IMR-90 (cell line): ENCODE measurements around the gene SH3BGRL3. TPM values are rescaled to one million over a fixed set of nuclear protein-coding genes. Genes with fewer than 3 reads are reported as not detected.

Experiments used
- ATAC-seq: fragments of 200-7000 bp; cut with Tn5 transposase; 2 replicates; pipeline ENCODE4 v1.9.1; 2020; ENCODE audit warnings: low read depth, mild to moderate bottlenecking, moderate library complexity
- BruUV-seq: library from RNA; stranded (reverse); fragments of 400-500 nt; replicated peaks from 2 replicates; lab custom pipeline; 2021; lab: Mats Ljungman, UMichigan
- CTCF ChIA-PET: fragments of 300-600 bp; formaldehyde crosslinking; extraction: SDS; loops from one replicate; lab custom pipeline; 2021; ENCODE audit warnings: antibody characterized with exemption; lab: Yijun Ruan, JAX
- POLR2A ChIA-PET: fragments of 300-600 bp; sonication (Branson Sonifier 250); formaldehyde crosslinking; loops from one replicate; lab custom pipeline; 2022; ENCODE audit warnings: antibody characterized with exemption; ENCODE audit not compliant: unreplicated experiment; lab: Charles Lee
- DNase-seq: peaks from one replicate; pipeline ENCODE4 v3.0.0; 2013
- H2AFZ ChIP-seq: replicated peaks from 2 replicates; pipeline ENCODE3; 2013; ENCODE audit warnings: low read length, mild to moderate bottlenecking; ENCODE audit not compliant: poor library complexity
- H2AK5ac ChIP-seq: 2 replicates; pipeline ENCODE4 v1.6.1; 2013; ENCODE audit warnings: low read depth, low read length, inconsistent platforms
- H2AK9ac ChIP-seq: replicated peaks from 2 replicates; pipeline ENCODE3; 2013; ENCODE audit warnings: mild to moderate bottlenecking, low read depth, low read length, moderate library complexity; ENCODE audit not compliant: poor library complexity
- H2BK120ac ChIP-seq: 2 replicates; pipeline ENCODE4 v1.6.1; 2013; ENCODE audit warnings: low read depth, low read length, inconsistent platforms
- H2BK15ac ChIP-seq: 3 replicates; pipeline ENCODE4 v1.6.1; 2013; ENCODE audit warnings: low read depth, low read length, inconsistent platforms
- H2BK20ac ChIP-seq: 2 replicates; pipeline ENCODE4 v1.6.1; 2013; ENCODE audit warnings: low read depth, mild to moderate bottlenecking, inconsistent platforms, low read length, moderate library complexity
- H2BK5ac ChIP-seq: 2 replicates; pipeline ENCODE4 v1.6.1; 2013; ENCODE audit warnings: mild to moderate bottlenecking, low read depth, low read length, inconsistent platforms; ENCODE audit not compliant: poor library complexity, severe bottlenecking
- H3K14ac ChIP-seq: replicated peaks from 2 replicates; pipeline ENCODE4 v1.6.1; 2013; ENCODE audit warnings: low read depth, low read length, inconsistent platforms
- H3K18ac ChIP-seq: 2 replicates; pipeline ENCODE4 v1.6.1; 2013; ENCODE audit warnings: low read depth, low read length, control low read depth
- H3K23ac ChIP-seq: 2 replicates; pipeline ENCODE4 v1.6.1; 2013; ENCODE audit warnings: low read depth, low read length, inconsistent platforms
- H3K27ac ChIP-seq: 2 replicates; pipeline ENCODE4 v1.5.1; 2013; ENCODE audit warnings: mild to moderate bottlenecking, control low read depth, low read length; ENCODE audit not compliant: insufficient read depth
- H3K27me3 ChIP-seq: 2 replicates; pipeline ENCODE4 v1.6.1; 2013; ENCODE audit warnings: low read length; ENCODE audit not compliant: control insufficient read depth, insufficient read depth
- H3K36me3 ChIP-seq: 2 replicates; pipeline ENCODE4 v1.6.1; 2013; ENCODE audit warnings: low read length, mixed read lengths; ENCODE audit not compliant: control insufficient read depth, insufficient read depth
- H3K4ac ChIP-seq: 2 replicates; pipeline ENCODE4 v1.6.1; 2013; ENCODE audit warnings: low read depth, low read length, inconsistent platforms
- H3K4me1 ChIP-seq: 2 replicates; pipeline ENCODE4 v1.6.1; 2013; ENCODE audit warnings: low read length, mixed read lengths; ENCODE audit not compliant: control insufficient read depth, insufficient read depth
- H3K4me2 ChIP-seq: 2 replicates; pipeline ENCODE4 v1.6.1; 2013; ENCODE audit warnings: low read depth, mild to moderate bottlenecking, control low read depth, low read length, moderate library complexity
- H3K4me3 ChIP-seq: 2 replicates; pipeline ENCODE4 v1.5.1; 2013; ENCODE audit warnings: low read depth, mild to moderate bottlenecking, control low read depth, low read length, moderate library complexity; ENCODE audit not compliant: insufficient read depth
- H3K56ac ChIP-seq: 2 replicates; pipeline ENCODE4 v1.6.1; 2013; ENCODE audit warnings: low read length, inconsistent platforms; ENCODE audit not compliant: insufficient read depth; ENCODE audit errors: extremely low read depth
- H3K79me1 ChIP-seq, 2 experiments: 2 replicates each; pipeline ENCODE4 v1.6.1; 2013; ENCODE audit warnings: low read length in 2 of 2, inconsistent platforms in 1 of 2, low read depth in 1 of 2
- H3K9ac ChIP-seq: 2 replicates; pipeline ENCODE4 v1.6.1; 2013; ENCODE audit warnings: low read depth, low read length, control low read depth
- H3K9me1 ChIP-seq: 2 replicates; pipeline ENCODE4 v1.6.1; 2013; ENCODE audit warnings: low read length, inconsistent platforms; ENCODE audit not compliant: insufficient read depth
- H3K9me3 ChIP-seq: 2 replicates; pipeline ENCODE4 v1.6.1; 2013; ENCODE audit warnings: low read length; ENCODE audit not compliant: control insufficient read depth, insufficient read depth
- H4K20me1 ChIP-seq: 2 replicates; pipeline ENCODE4 v1.6.1; 2013; ENCODE audit warnings: low read length, inconsistent platforms; ENCODE audit not compliant: insufficient read depth
- H4K5ac ChIP-seq: 2 replicates; pipeline ENCODE4 v1.6.1; 2013; ENCODE audit warnings: mild to moderate bottlenecking, low read depth, low read length, control low read depth
- H4K8ac ChIP-seq, 2 experiments: 2 replicates each; pipeline ENCODE4 v1.6.1; 2013; ENCODE audit warnings: low read depth in 2 of 2, low read length in 2 of 2, control low read depth in 1 of 2, inconsistent platforms in 1 of 2
- H4K91ac ChIP-seq: 2 replicates; pipeline ENCODE4 v1.6.1; 2013; ENCODE audit warnings: low read depth, low read length, inconsistent platforms; ENCODE audit not compliant: insufficient read depth
- BHLHE40 ChIP-seq: fragments of 150-350 bp; IDR thresholded peaks from 2 replicates; pipeline ENCODE4 v1.6.1; 2016; ENCODE audit warnings: mild to moderate bottlenecking, low read depth, low read length
- CEBPB ChIP-seq: IDR thresholded peaks from 2 replicates; pipeline ENCODE4 v1.6.1; 2012; ENCODE audit warnings: low read depth, low read length, improper control_type of control experiment
- CHD1 ChIP-seq: IDR thresholded peaks from 2 replicates; pipeline ENCODE4 v1.6.1; 2012; ENCODE audit warnings: low read depth, low read length, improper control_type of control experiment
- ELK1 ChIP-seq: fragments of 150-350 bp; IDR thresholded peaks from 2 replicates; pipeline ENCODE4 v1.6.1; 2016; ENCODE audit warnings: low read depth, mild to moderate bottlenecking, low read length, moderate library complexity, borderline replicate concordance
- FOS ChIP-seq: fragments of 150-350 bp; IDR thresholded peaks from 2 replicates; pipeline ENCODE4 v1.6.1; 2016; ENCODE audit warnings: low read depth, low read length
- MAFK ChIP-seq: IDR thresholded peaks from 2 replicates; pipeline ENCODE4 v1.6.1; 2012; ENCODE audit warnings: low read depth, low read length, improper control_type of control experiment
- MAZ ChIP-seq: IDR thresholded peaks from 2 replicates; pipeline ENCODE4 v1.6.1; 2012; ENCODE audit warnings: low read depth, mild to moderate bottlenecking, low read length, improper control_type of control experiment, moderate library complexity, borderline replicate concordance
- MXI1 ChIP-seq: IDR thresholded peaks from 2 replicates; pipeline ENCODE4 v1.6.1; 2012; ENCODE audit warnings: low read depth, mild to moderate bottlenecking, low read length, moderate library complexity, borderline replicate concordance
- NFE2L2 ChIP-seq: fragments of 150-350 bp; IDR thresholded peaks from 2 replicates; pipeline ENCODE4 v1.6.1; 2016; ENCODE audit warnings: low read depth, mild to moderate bottlenecking, low read length
- POLR2A ChIP-seq: IDR thresholded peaks from 2 replicates; pipeline ENCODE4 v1.6.1; 2012; ENCODE audit warnings: mild to moderate bottlenecking, low read depth, low read length
- RAD21 ChIP-seq: IDR thresholded peaks from 2 replicates; pipeline ENCODE4 v1.6.1; 2012; ENCODE audit warnings: low read length, improper control_type of control experiment
- RCOR1 ChIP-seq: IDR thresholded peaks from 2 replicates; pipeline ENCODE4 v1.6.1; 2012; ENCODE audit warnings: mild to moderate bottlenecking, low read length, improper control_type of control experiment; ENCODE audit not compliant: insufficient replicate concordance
- RFX5 ChIP-seq: IDR thresholded peaks from 2 replicates; pipeline ENCODE4 v1.8.0; 2012; ENCODE audit warnings: low read depth, mild to moderate bottlenecking, low read length, moderate library complexity
- SMC3 ChIP-seq: fragments of 150-350 bp; IDR thresholded peaks from 2 replicates; pipeline ENCODE4 v1.6.1; 2016; ENCODE audit warnings: low read depth, mild to moderate bottlenecking, antibody characterized with exemption, low read length, moderate library complexity
- USF2 ChIP-seq: fragments of 150-350 bp; IDR thresholded peaks from 2 replicates; pipeline ENCODE4 v1.6.1; 2017; ENCODE audit warnings: mild to moderate bottlenecking, antibody characterized with exemption, low read length, low read depth
- WGBS, 2 experiments: methylation state at CpG; one replicate each; pipeline versions ENCODE4 v1.1.5 to v1.1.7; 2013; ENCODE audit warnings: missing lambda C conversion rate in 2 of 2; ENCODE audit not compliant: insufficient read length in 1 of 2; ENCODE audit errors: extremely low coverage in 2 of 2; 5-methylcytosine and 5-hydroxymethylcytosine counted together
- dilution Hi-C: fragments of 300-500 bp; cut with HindIII; formaldehyde crosslinking; loops from one replicate; pipeline ENCODE4 v1.14.3; 2018; ENCODE audit warnings: low sequenced_read_pairs; ENCODE audit not compliant: unreplicated experiment
- in situ Hi-C: fragments of 300-500 bp; cut with MboI; formaldehyde crosslinking; loops from 3 replicates; pipeline ENCODE4 v1.14.3; 2019; ENCODE audit warnings: low sequenced_read_pairs, inconsistent platforms, mixed read lengths
- intact Hi-C: fragments of 100-400 bp; cut with micrococcal nuclease; formaldehyde crosslinking; loops from 2 replicates; pipeline ENCODE4 v1.10.0; 2022
- polyA plus RNA-seq, 3 experiments: library from polyadenylated mRNA; depleted of rRNA; stranded (reverse); fragments of >200 nt; gene quantifications; 2 replicates each; pipeline ENCODE4 v1.2.3, GENCODE V29; 2012; ENCODE audit warnings: low replicate concordance in 1 of 3
- total RNA-seq: library from RNA; depleted of rRNA; stranded (reverse); fragments of >200 nt; gene quantifications from 2 replicates; pipeline ENCODE4 v1.2.3, GENCODE V29; 2012
- TF ChIP-seq, protein P1 (sequence below): conservative IDR thresholded peaks from 2 replicates; pipeline ENCODE4 v1.5.1; 2012; ENCODE audit warnings: mild to moderate bottlenecking, low read depth, low read length, improper control_type of control experiment

SH3BGRL3 gene
- total and polyA plus RNA-seq, 2 of the 4 experiments (the other 2 are of a cell fraction), result 35.0 to 483 TPM

DNA sequence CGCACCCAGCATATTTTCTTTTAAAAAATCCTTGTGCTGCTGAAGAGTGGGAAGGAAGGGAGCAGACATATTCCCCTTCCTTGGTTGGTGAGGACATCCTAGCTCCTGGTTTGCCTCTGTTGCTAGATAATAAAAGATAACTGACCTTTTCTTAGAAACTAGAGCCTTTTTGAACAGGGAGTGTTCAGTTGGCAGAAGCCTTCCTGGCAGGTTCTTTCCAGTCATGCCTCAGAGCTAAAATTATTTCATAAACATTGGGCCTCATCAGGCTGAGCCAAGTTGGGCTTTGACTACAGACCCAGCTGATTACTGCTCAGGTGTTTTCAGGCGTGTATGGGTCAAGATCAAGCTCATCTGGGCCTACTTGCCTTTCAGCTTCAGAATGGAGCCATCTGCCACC lies 22.7 kb upstream of the SH3BGRL3 start:
- H3K4me1 ChIP-seq, result no peaks in the 10 kb centered on the region
- no peak overlapping the region for H4K91ac ChIP-seq
- H2BK20ac ChIP-seq, result no peak overlapping the region
- no peaks in the 10 kb centered on the region for H3K9me3 ChIP-seq
- H3K27me3 ChIP-seq, result no peaks in the 10 kb centered on the region
- no peak overlapping the region for H2AK5ac ChIP-seq
- no peak overlapping the region for H3K4me2 ChIP-seq
- H3K9ac ChIP-seq, result no peak overlapping the region
- no peak overlapping the region for H2BK5ac ChIP-seq
- no peak for TF ChIP-seq MAZ
- no peak for TF ChIP-seq USF2
- no peak for TF ChIP-seq SMC3
- TF ChIP-seq RAD21, result no peak
- no peak for TF ChIP-seq POLR2A
- no peak for TF ChIP-seq NFE2L2
- TF ChIP-seq FOS, result no peak
- no peak for TF ChIP-seq RFX5
- no peak for TF ChIP-seq MXI1
- TF ChIP-seq RCOR1, result no peak
- TF ChIP-seq, protein P1, sequence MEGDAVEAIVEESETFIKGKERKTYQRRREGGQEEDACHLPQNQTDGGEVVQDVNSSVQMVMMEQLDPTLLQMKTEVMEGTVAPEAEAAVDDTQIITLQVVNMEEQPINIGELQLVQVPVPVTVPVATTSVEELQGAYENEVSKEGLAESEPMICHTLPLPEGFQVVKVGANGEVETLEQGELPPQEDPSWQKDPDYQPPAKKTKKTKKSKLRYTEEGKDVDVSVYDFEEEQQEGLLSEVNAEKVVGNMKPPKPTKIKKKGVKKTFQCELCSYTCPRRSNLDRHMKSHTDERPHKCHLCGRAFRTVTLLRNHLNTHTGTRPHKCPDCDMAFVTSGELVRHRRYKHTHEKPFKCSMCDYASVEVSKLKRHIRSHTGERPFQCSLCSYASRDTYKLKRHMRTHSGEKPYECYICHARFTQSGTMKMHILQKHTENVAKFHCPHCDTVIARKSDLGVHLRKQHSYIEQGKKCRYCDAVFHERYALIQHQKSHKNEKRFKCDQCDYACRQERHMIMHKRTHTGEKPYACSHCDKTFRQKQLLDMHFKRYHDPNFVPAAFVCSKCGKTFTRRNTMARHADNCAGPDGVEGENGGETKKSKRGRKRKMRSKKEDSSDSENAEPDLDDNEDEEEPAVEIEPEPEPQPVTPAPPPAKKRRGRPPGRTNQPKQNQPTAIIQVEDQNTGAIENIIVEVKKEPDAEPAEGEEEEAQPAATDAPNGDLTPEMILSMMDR, result no peak
- no peak for TF ChIP-seq MAFK
- TF ChIP-seq CEBPB, result no peak
- TF ChIP-seq BHLHE40, result no peak
- TF ChIP-seq CHD1, result no peak
- no peak for TF ChIP-seq ELK1
- H2AK9ac ChIP-seq, result no peak overlapping the region
- no peak overlapping the region for H4K8ac ChIP-seq
- ChIA-PET CTCF (interaction anchor here (0.8 kb wide), 1 partner anchor 87 kb away, joined by 3 read pairs; the partner anchor contains the start of gene ZNF593), POLR2A (no interaction called here)
- dilution Hi-C loops (no loop called here), intact Hi-C loops (no loop called here), in situ Hi-C loops (no loop called here)
- no peak overlapping the region for H3K56ac ChIP-seq
- ATAC-seq (no peak), DNase-seq (no peak)
- no peak overlapping the region for H3K27ac ChIP-seq
- H3K14ac ChIP-seq, result no peak overlapping the region
- no peak overlapping the region for H2AFZ ChIP-seq
- no peak overlapping the region for H3K18ac ChIP-seq
- H3K79me1 ChIP-seq, result peaks cover 7 to 16% of the 10 kb centered on the region in 2 experiments; a peak in 2 of 4 replicates
- no peak overlapping the region for H3K4me3 ChIP-seq
- H4K20me1 ChIP-seq, result no peaks in the 10 kb centered on the region
- 0 out of 2 replicates have a peak, but pooled peaks cover 3% of the 10 kb centered on the region for H3K9me1 ChIP-seq
- H3K36me3 ChIP-seq, result peaks cover 15% of the 10 kb centered on the region
- H2BK15ac ChIP-seq, result no peak overlapping the region
- H3K4ac ChIP-seq, result no peak overlapping the region
- WGBS, 2 experiments, result no CpG with 5 or more reads among the region's 2 CpGs
- no peak overlapping the region for H4K5ac ChIP-seq
- H3K23ac ChIP-seq, result no peak overlapping the region
- no peak overlapping the region for H2BK120ac ChIP-seq
- no TSS peak for BruUV-seq
